HepG2 (cell line): ENCODE measurements around the gene EXOSC6. TPM values are rescaled to one million over a fixed set of nuclear protein-coding genes. Genes with fewer than 3 reads are reported as not detected.

ENCODE experiments used
- DMTF1 ChIP-seq: sonication (generic); formaldehyde crosslinking; IDR thresholded peaks from 2 replicates; pipeline ENCODE4 v1.4.0; 2020; ENCODE audit warnings: mild to moderate bottlenecking, missing genetic modification reagents
- GABPB1 ChIP-seq: IDR thresholded peaks from 2 replicates; pipeline ENCODE4 v1.6.1; 2016; ENCODE audit warnings: mild to moderate bottlenecking, missing genetic modification reagents, moderate library complexity, missing compliant biosample characterization
- HNRNPH1 ChIP-seq: fragments of 200-400 bp; formaldehyde crosslinking; optimal IDR thresholded peaks from 2 replicates; pipeline ENCODE3; 2017; ENCODE audit warnings: mild to moderate bottlenecking, low read depth, low read length
- JDP2 ChIP-seq: sonication (generic); formaldehyde crosslinking; IDR thresholded peaks from 2 replicates; pipeline ENCODE4 v1.8.1; 2022; ENCODE audit warnings: missing genetic modification reagents, borderline replicate concordance
- MLLT10 ChIP-seq: sonication (generic); formaldehyde crosslinking; IDR thresholded peaks from 2 replicates; pipeline ENCODE4 v1.4.0; 2020; ENCODE audit warnings: missing genetic modification reagents
- PHF21A ChIP-seq: sonication (generic); formaldehyde crosslinking; IDR thresholded peaks from 2 replicates; pipeline ENCODE4 v1.5.0; 2020; ENCODE audit warnings: mild to moderate bottlenecking, missing genetic modification reagents
- WIZ ChIP-seq: sonication (generic); formaldehyde crosslinking; IDR thresholded peaks from 2 replicates; pipeline ENCODE4 v1.5.1; 2020; ENCODE audit warnings: mild to moderate bottlenecking, missing genetic modification reagents
- ZNF3 ChIP-seq: IDR thresholded peaks from 2 replicates; pipeline ENCODE4 v1.7.0; 2017; ENCODE audit warnings: inconsistent platforms
- ZNF350 ChIP-seq: sonication (generic); formaldehyde crosslinking; IDR thresholded peaks from 2 replicates; pipeline ENCODE4 v1.4.0; 2020; ENCODE audit warnings: mild to moderate bottlenecking, low read depth, missing genetic modification reagents, borderline replicate concordance
- ZNF441 ChIP-seq: sonication (generic); formaldehyde crosslinking; IDR thresholded peaks from 2 replicates; pipeline ENCODE4 v1.7.0; 2021; ENCODE audit warnings: missing genetic modification reagents, borderline replicate concordance
- ZNF484 ChIP-seq: sonication (generic); formaldehyde crosslinking; IDR thresholded peaks from 2 replicates; pipeline ENCODE4 v1.5.1; 2020; ENCODE audit warnings: mild to moderate bottlenecking, low read depth, missing genetic modification reagents, borderline replicate concordance
- ZNF766 ChIP-seq: sonication (generic); formaldehyde crosslinking; IDR thresholded peaks from 2 replicates; pipeline ENCODE4 v1.5.0; 2020; ENCODE audit warnings: missing genetic modification reagents, borderline replicate concordance
- polyA plus RNA-seq, 8 experiments: library from polyadenylated mRNA; depleted of rRNA in 3 of 8; stranded (reverse) in 7 of 8; unstranded in 1 of 8; fragments of >200 nt; fragmentation: Illumina TruSeq in 4 of 8; extraction: Trizol in 4 of 8; gene quantifications; 2 replicates each; pipeline versions ENCODE4 v1.2.1 to v1.2.3, GENCODE V29; 2011 to 2016; ENCODE audit warnings: low read depth in 4 of 8, missing spikeins in 1 of 8, mixed read lengths in 1 of 8; ENCODE audit not compliant: insufficient read depth in 1 of 8
- total RNA-seq, 5 experiments: library from RNA; depleted of rRNA; stranded (reverse); fragments of >200 nt; fragmentation: Illumina TruSeq; extraction: Trizol; gene quantifications; 2 replicates each; pipeline ENCODE4 v1.2.3, GENCODE V29; 2016; ENCODE audit warnings: low read depth in 1 of 5
- TF ChIP-seq, protein P1 (sequence below): sonication (generic); formaldehyde crosslinking; IDR thresholded peaks from 2 replicates; pipeline ENCODE4 v1.5.0; 2020; ENCODE audit warnings: missing genetic modification reagents
- TF ChIP-seq, protein P2 (sequence below): sonication (generic); formaldehyde crosslinking; IDR thresholded peaks from 2 replicates; pipeline ENCODE4 v1.5.0; 2020; ENCODE audit warnings: mild to moderate bottlenecking, missing genetic modification reagents
- TF ChIP-seq, protein P3 (sequence below): sonication (generic); formaldehyde crosslinking; IDR thresholded peaks from 2 replicates; pipeline ENCODE4 v1.4.0; 2020; ENCODE audit warnings: missing genetic modification reagents
- TF ChIP-seq, protein P4 (sequence below): sonication (generic); formaldehyde crosslinking; conservative IDR thresholded peaks from 2 replicates; pipeline ENCODE4 v1.4.0; 2020; ENCODE audit warnings: mild to moderate bottlenecking, missing genetic modification reagents, moderate library complexity

The EXOSC6 gene
- total and polyA plus RNA-seq, 2 of the 13 experiments (the other 11 are each of a cell fraction or from before 2014, with no cell fraction given), result 13.1 to 39.9 TPM

GRCh38 chr16:70254180-70254964 lies 2.6 kb upstream of the EXOSC6 start (continued):
- no peak for TF ChIP-seq ZNF350 (CRISPR knock-in tag)
- no peak for TF ChIP-seq ZNF441 (CRISPR knock-in tag)
- TF ChIP-seq JDP2, result no peak
- no peak for TF ChIP-seq MLLT10 (CRISPR knock-in tag)
- TF ChIP-seq, protein P1, sequence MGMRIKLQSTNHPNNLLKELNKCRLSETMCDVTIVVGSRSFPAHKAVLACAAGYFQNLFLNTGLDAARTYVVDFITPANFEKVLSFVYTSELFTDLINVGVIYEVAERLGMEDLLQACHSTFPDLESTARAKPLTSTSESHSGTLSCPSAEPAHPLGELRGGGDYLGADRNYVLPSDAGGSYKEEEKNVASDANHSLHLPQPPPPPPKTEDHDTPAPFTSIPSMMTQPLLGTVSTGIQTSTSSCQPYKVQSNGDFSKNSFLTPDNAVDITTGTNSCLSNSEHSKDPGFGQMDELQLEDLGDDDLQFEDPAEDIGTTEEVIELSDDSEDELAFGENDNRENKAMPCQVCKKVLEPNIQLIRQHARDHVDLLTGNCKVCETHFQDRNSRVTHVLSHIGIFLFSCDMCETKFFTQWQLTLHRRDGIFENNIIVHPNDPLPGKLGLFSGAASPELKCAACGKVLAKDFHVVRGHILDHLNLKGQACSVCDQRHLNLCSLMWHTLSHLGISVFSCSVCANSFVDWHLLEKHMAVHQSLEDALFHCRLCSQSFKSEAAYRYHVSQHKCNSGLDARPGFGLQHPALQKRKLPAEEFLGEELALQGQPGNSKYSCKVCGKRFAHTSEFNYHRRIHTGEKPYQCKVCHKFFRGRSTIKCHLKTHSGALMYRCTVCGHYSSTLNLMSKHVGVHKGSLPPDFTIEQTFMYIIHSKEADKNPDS (CRISPR knock-in tag), result no peak; the same call in 1 of the 2 replicates
- no peak for TF ChIP-seq HNRNPH1
- TF ChIP-seq, protein P2, sequence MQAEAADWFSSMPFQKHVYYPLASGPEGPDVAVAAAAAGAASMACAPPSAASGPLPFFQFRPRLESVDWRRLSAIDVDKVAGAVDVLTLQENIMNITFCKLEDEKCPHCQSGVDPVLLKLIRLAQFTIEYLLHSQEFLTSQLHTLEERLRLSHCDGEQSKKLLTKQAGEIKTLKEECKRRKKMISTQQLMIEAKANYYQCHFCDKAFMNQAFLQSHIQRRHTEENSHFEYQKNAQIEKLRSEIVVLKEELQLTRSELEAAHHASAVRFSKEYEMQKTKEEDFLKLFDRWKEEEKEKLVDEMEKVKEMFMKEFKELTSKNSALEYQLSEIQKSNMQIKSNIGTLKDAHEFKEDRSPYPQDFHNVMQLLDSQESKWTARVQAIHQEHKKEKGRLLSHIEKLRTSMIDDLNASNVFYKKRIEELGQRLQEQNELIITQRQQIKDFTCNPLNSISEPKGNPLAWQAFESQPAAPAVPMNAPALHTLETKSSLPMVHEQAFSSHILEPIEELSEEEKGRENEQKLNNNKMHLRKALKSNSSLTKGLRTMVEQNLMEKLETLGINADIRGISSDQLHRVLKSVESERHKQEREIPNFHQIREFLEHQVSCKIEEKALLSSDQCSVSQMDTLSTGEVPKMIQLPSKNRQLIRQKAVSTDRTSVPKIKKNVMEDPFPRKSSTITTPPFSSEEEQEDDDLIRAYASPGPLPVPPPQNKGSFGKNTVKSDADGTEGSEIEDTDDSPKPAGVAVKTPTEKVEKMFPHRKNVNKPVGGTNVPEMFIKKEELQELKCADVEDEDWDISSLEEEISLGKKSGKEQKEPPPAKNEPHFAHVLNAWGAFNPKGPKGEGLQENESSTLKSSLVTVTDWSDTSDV (CRISPR knock-in tag), result 0 out of 2 replicates have a peak, but pooled peaks have one; percentile 37
- no peak for TF ChIP-seq ZNF3 (CRISPR knock-in tag)
- TF ChIP-seq ZNF484 (CRISPR knock-in tag), result no peak
- TF ChIP-seq, protein P3, sequence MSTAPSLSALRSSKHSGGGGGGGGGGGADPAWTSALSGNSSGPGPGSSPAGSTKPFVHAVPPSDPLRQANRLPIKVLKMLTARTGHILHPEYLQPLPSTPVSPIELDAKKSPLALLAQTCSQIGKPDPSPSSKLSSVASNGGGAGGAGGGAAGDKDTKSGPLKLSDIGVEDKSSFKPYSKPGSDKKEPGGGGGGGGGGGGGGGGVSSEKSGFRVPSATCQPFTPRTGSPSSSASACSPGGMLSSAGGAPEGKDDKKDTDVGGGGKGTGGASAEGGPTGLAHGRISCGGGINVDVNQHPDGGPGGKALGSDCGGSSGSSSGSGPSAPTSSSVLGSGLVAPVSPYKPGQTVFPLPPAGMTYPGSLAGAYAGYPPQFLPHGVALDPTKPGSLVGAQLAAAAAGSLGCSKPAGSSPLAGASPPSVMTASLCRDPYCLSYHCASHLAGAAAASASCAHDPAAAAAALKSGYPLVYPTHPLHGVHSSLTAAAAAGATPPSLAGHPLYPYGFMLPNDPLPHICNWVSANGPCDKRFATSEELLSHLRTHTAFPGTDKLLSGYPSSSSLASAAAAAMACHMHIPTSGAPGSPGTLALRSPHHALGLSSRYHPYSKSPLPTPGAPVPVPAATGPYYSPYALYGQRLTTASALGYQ (CRISPR knock-in tag), result no peak
- TF ChIP-seq WIZ (CRISPR knock-in tag), result no peak
- no peak for TF ChIP-seq GABPB1 (CRISPR knock-in tag)
- TF ChIP-seq DMTF1, result no peak
- no peak for TF ChIP-seq ZNF766
- TF ChIP-seq, protein P4, sequence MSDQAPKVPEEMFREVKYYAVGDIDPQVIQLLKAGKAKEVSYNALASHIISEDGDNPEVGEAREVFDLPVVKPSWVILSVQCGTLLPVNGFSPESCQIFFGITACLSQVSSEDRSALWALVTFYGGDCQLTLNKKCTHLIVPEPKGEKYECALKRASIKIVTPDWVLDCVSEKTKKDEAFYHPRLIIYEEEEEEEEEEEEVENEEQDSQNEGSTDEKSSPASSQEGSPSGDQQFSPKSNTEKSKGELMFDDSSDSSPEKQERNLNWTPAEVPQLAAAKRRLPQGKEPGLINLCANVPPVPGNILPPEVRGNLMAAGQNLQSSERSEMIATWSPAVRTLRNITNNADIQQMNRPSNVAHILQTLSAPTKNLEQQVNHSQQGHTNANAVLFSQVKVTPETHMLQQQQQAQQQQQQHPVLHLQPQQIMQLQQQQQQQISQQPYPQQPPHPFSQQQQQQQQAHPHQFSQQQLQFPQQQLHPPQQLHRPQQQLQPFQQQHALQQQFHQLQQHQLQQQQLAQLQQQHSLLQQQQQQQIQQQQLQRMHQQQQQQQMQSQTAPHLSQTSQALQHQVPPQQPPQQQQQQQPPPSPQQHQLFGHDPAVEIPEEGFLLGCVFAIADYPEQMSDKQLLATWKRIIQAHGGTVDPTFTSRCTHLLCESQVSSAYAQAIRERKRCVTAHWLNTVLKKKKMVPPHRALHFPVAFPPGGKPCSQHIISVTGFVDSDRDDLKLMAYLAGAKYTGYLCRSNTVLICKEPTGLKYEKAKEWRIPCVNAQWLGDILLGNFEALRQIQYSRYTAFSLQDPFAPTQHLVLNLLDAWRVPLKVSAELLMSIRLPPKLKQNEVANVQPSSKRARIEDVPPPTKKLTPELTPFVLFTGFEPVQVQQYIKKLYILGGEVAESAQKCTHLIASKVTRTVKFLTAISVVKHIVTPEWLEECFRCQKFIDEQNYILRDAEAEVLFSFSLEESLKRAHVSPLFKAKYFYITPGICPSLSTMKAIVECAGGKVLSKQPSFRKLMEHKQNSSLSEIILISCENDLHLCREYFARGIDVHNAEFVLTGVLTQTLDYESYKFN (CRISPR knock-in tag), result 0 out of 2 replicates have a peak, but pooled peaks have one; percentile 7
- TF ChIP-seq PHF21A (CRISPR knock-in tag), result no peak
